Measurements from ENCODE around the gene LRRC70. TPM values are rescaled to one million over a fixed set of nuclear protein-coding genes. Genes with fewer than 3 reads are reported as not detected.

Gene LRRC70
- total RNA-seq, 1 donor from 2014 or later: 0.77 TPM

- H3K9me3 Mint-ChIP-seq (ENCODE audit: low read depth): peaks cover 5% of the 10 kb centered on the region
- no peak overlapping the region for H3K4me3 Mint-ChIP-seq (ENCODE audit: low read depth)
- no peak for DNase-seq (ENCODE audit: low spot score, unreplicated experiment)
- no peak overlapping the region for H3K27ac Mint-ChIP-seq
- no peak for TF ChIP-seq CTCF (IDR thresholded peaks at IDR 0.05; ENCODE audit: unreplicated experiment)
- H3K4me1 Mint-ChIP-seq (ENCODE audit: low read depth): no peaks in the 10 kb centered on the region
- peaks cover 18% of the 10 kb centered on the region for H3K36me3 Mint-ChIP-seq (ENCODE audit: insufficient read depth)
- no peaks in the 10 kb centered on the region for H3K27me3 Mint-ChIP-seq
These were observed 35.7 kb downstream of the LRRC70 start for GRCh38 chr5:62614355-62614754.

- no peaks in the 10 kb centered on the region for H3K4me1 Mint-ChIP-seq (ENCODE audit: low read depth)
- H3K36me3 Mint-ChIP-seq (ENCODE audit: insufficient read depth): peaks cover 17% of the 10 kb centered on the region
- TF ChIP-seq CTCF (IDR thresholded peaks at IDR 0.05; ENCODE audit: unreplicated experiment): no peak
- H3K27ac Mint-ChIP-seq: no peak overlapping the region
- DNase-seq (ENCODE audit: low spot score, unreplicated experiment): no peak
- peaks cover 5% of the 10 kb centered on the region for H3K9me3 Mint-ChIP-seq (ENCODE audit: low read depth)
- no peaks in the 10 kb centered on the region for H3K27me3 Mint-ChIP-seq
- no peak overlapping the region for H3K4me3 Mint-ChIP-seq (ENCODE audit: low read depth)
These were observed 38.1 kb downstream of the LRRC70 start for GRCh38 chr5:62616615-62617277.

- Mint-ChIP-seq H3K4me1 (ENCODE audit: low read depth) (no peaks in the 10 kb centered on the region), H3K4me3 (ENCODE audit: low read depth) (no peak overlapping the region), H3K27me3 (no peaks in the 10 kb centered on the region), H3K27ac (no peak overlapping the region), H3K36me3 (ENCODE audit: insufficient read depth) (peaks cover 16% of the 10 kb centered on the region), H3K9me3 (ENCODE audit: low read depth) (peaks cover 5% of the 10 kb centered on the region)
- no peak for TF ChIP-seq CTCF (IDR thresholded peaks at IDR 0.05; ENCODE audit: unreplicated experiment)
- no peak for DNase-seq (ENCODE audit: low spot score, unreplicated experiment)
These were observed 39.3 kb downstream of the LRRC70 start for GRCh38 chr5:62617943-62618342.

GRCh38 chr5:62620761-62621160, 42.1 kb downstream of the LRRC70 start:
- Mint-ChIP-seq H3K4me3 (ENCODE audit: low read depth) (no peak overlapping the region), H3K9me3 (ENCODE audit: low read depth) (no peaks in the 10 kb centered on the region), H3K36me3 (ENCODE audit: insufficient read depth) (peaks cover 3% of the 10 kb centered on the region), H3K27ac (no peak overlapping the region), H3K27me3 (no peaks in the 10 kb centered on the region), H3K4me1 (ENCODE audit: low read depth) (no peaks in the 10 kb centered on the region)
- no peak for DNase-seq (ENCODE audit: low spot score, unreplicated experiment)
- TF ChIP-seq CTCF (IDR thresholded peaks at IDR 0.05; ENCODE audit: unreplicated experiment): no peak

GRCh38 chr5:62621280-62621679, 42.7 kb downstream of the LRRC70 start:
- Mint-ChIP-seq H3K27me3 (no peaks in the 10 kb centered on the region), H3K4me3 (ENCODE audit: low read depth) (no peak overlapping the region), H3K4me1 (ENCODE audit: low read depth) (no peaks in the 10 kb centered on the region), H3K36me3 (ENCODE audit: insufficient read depth) (peaks cover 3% of the 10 kb centered on the region), H3K9me3 (ENCODE audit: low read depth) (no peaks in the 10 kb centered on the region), H3K27ac (no peak overlapping the region)
- no peak for TF ChIP-seq CTCF (IDR thresholded peaks at IDR 0.05; ENCODE audit: unreplicated experiment)
- no peak for DNase-seq (ENCODE audit: low spot score, unreplicated experiment)

Measured in progenitor cell of endocrine pancreas (in vitro differentiated cells).